ENCODE measurements around the gene UGT1A8. TPM values are rescaled to one million over a fixed set of nuclear protein-coding genes. Genes with fewer than 3 reads are reported as not detected.

Gene UGT1A8
- total and polyA plus RNA-seq, 9 of the 15 experiments (the other 6 are each of a cell fraction or from before 2014, with no cell fraction given) = 0.04 TPM; not detected in 8

- H3K4me1 ChIP-seq (replicated peaks in 1 of 2; ENCODE audit: control insufficient read depth in 2 of 2, insufficient read depth in 2 of 2, low read length in 2 of 2) = no peaks in the 10 kb centered on the region
- intact Hi-C loops (cut with micrococcal nuclease) = no loop called here
- H3K27me3 ChIP-seq (ENCODE audit: control insufficient read depth in 2 of 2, insufficient read depth in 2 of 2, low read length in 2 of 2) = no peaks in the 10 kb centered on the region
- TF ChIP-seq KDM1A (IDR thresholded peaks at IDR 0.05) (no peak), ETS1 (conservative IDR thresholded peaks at IDR 0.05; ENCODE audit: control insufficient read depth, low read depth, low read length) (no peak), ZNF644 (tag; IDR thresholded peaks at IDR 0.05; ENCODE audit: low read depth) (no peak), NR3C1 (CRISPR knock-in tag; IDR thresholded peaks at IDR 0.05) (no peak), ATF6 (CRISPR knock-in tag; IDR thresholded peaks at IDR 0.05) (no peak), GATAD2B (IDR thresholded peaks at IDR 0.05; ENCODE audit: borderline replicate concordance) (no peak), HSF4 (CRISPR knock-in tag; IDR thresholded peaks at IDR 0.05; ENCODE audit: borderline replicate concordance) (no peak), HNRNPH1 (optimal IDR thresholded peaks at IDR 0.05; ENCODE audit: low read depth, low read length) (no peak), USF1 (CRISPR knock-in tag; IDR thresholded peaks at IDR 0.05) (no peak)
- H3K9me3 ChIP-seq (replicated peaks; ENCODE audit: control insufficient read depth, insufficient read depth, low read depth, low read length) = no peaks in the 10 kb centered on the region
- ATAC-seq (no peak), DNase-seq (ENCODE audit: extremely low read depth in 1 of 4, low spot score in 3 of 4) (no peak), FAIRE-seq (no peak)
- in situ Hi-C loops (cut with MboI) = no loop called here
- H3K79me2 ChIP-seq (ENCODE audit: control insufficient read depth, insufficient read depth, low read length) = no peaks in the 10 kb centered on the region
- ChIA-PET CTCF (ENCODE audit: low intra/inter-chr PET ratio) (no interaction called here), POLR2A (no interaction called here)
- H3K9me1 ChIP-seq (ENCODE audit: control insufficient read depth, insufficient read depth, low read length) = no peaks in the 10 kb centered on the region
- no peak overlapping the region for H2AFZ ChIP-seq (ENCODE audit: low read depth, low read length)
- 36% methylated on average over 8 of the region's 8 CpGs for WGBS (ENCODE audit: insufficient coverage, low coverage, missing lambda C conversion rate)
- H3K4me2 ChIP-seq (ENCODE audit: insufficient read depth, low read length) = no peak overlapping the region
- no peaks in the 10 kb centered on the region for H3K36me3 ChIP-seq (ENCODE audit: control insufficient read depth, insufficient read depth, low read length)
- H3K4me3 ChIP-seq = no peak overlapping the region
- H3K9ac ChIP-seq (ENCODE audit: insufficient read depth in 1 of 2, low read depth in 2 of 2, low read length in 2 of 2) = no peak overlapping the region
- no peaks in the 10 kb centered on the region for H4K20me1 ChIP-seq (replicated peaks; ENCODE audit: control insufficient read depth, insufficient read depth, low read length)
- BruUV-seq (replicated peaks) = no TSS peak
- no peak overlapping the region for H3K27ac ChIP-seq (ENCODE audit: extremely low read depth, low read depth, low read length)
These were observed 24.2 kb upstream of the UGT1A8 start for GRCh38 chr2:233593201-233593600.
